Kidney (tissue), 2 donors: ENCODE results near the gene RBFA. TPM values are rescaled to one million over a fixed set of nuclear protein-coding genes. Genes with fewer than 3 reads are reported as not detected.

Source experiments
- polyA plus RNA-seq: library from polyadenylated mRNA; stranded (reverse); fragments of 350-450 nt; fragmentation: Illumina TruSeq; extraction: RNeasy Lipid Tissue Mini Kit (QIAGEN cat#74804); gene quantifications from one replicate; pipeline ENCODE4 v1.2.3, GENCODE V29; 2014; ENCODE audit warnings: low read depth, low replicate concordance; ENCODE audit not compliant: insufficient read depth
- total RNA-seq: library from RNA; stranded (reverse); fragmentation: NEBNext Ultra II Directional; extraction: Animal tissue kit (Norgen Biotek cat#: 25700); gene quantifications from one replicate; pipeline ENCODE4 v1.2.1, GENCODE V29; 2021
- donor health status: DM: yes; HTN: yes; CAD: no.

The RBFA gene
- total and polyA plus RNA-seq, 2 donors from 2014 or later: 17.7 to 21.4 TPM

Other genes with a start within 250 kb of the RBFA start
- 0.76 TPM for gene KCNG2, start 236.5 kb upstream of the RBFA start, total RNA-seq
- not detected for gene KCNG2, start 236.5 kb upstream of the RBFA start, polyA plus RNA-seq
- 45.5 TPM for gene SLC66A2, start 82.8 kb upstream of the RBFA start, total RNA-seq
- 41.9 TPM for gene SLC66A2, start 82.8 kb upstream of the RBFA start, polyA plus RNA-seq
- gene HSBP1L1, start 69.8 kb upstream of the RBFA start, total RNA-seq: 26.0 TPM
- gene HSBP1L1, start 69.8 kb upstream of the RBFA start, polyA plus RNA-seq: 43.6 TPM
- 76.7 TPM for gene TXNL4A, start 45.9 kb upstream of the RBFA start, total RNA-seq
- gene TXNL4A, start 45.9 kb upstream of the RBFA start, polyA plus RNA-seq: 178 TPM
- 21.1 TPM for gene ADNP2, start 74.8 kb downstream of the RBFA start, total RNA-seq
- 6.0 TPM for gene ADNP2, start 74.8 kb downstream of the RBFA start, polyA plus RNA-seq
- 1.9 TPM for gene PARD6G, start 213.1 kb downstream of the RBFA start, total RNA-seq
- gene PARD6G, start 213.1 kb downstream of the RBFA start, polyA plus RNA-seq: 10.7 TPM